Panc1 (cell line): Measurements from ENCODE around the gene EIF1. TPM values are rescaled to one million over a fixed set of nuclear protein-coding genes. Genes with fewer than 3 reads are reported as not detected.

Experiments used
- ATAC-seq: fragments of 200-7000 bp; cut with Tn5 transposase; 2 replicates; pipeline ENCODE4 v1.9.1; 2020; ENCODE audit warnings: mild to moderate bottlenecking, moderate library complexity
- BruUV-seq: library from RNA; stranded (reverse); fragments of 400-500 nt; replicated peaks from 2 replicates; lab custom pipeline; 2021; lab: Mats Ljungman, UMichigan
- CTCF ChIA-PET: fragments of 300-600 bp; sonication (Branson Sonifier 250); formaldehyde crosslinking; loops from one replicate; lab custom pipeline; 2022; ENCODE audit warnings: antibody characterized with exemption; lab: Charles Lee
- POLR2A ChIA-PET: fragments of 300-600 bp; sonication (Branson Sonifier 250); formaldehyde crosslinking; loops from one replicate; lab custom pipeline; 2022; ENCODE audit warnings: antibody characterized with exemption; lab: Charles Lee
- DNase-seq: peaks from one replicate; pipeline ENCODE4 v3.0.0-alpha.2; 2010; ENCODE audit warnings: low read depth, low spot score
- H3K27ac ChIP-seq: 2 replicates; pipeline ENCODE4 v1.5.1; 2011; ENCODE audit warnings: mild to moderate bottlenecking, low read length, inconsistent platforms
- H3K27me3 ChIP-seq: fragments of 200-500 bp; sonication (Bioruptor generic); 2 replicates; pipeline ENCODE4 v1.6.0; 2014; ENCODE audit warnings: low read length, inconsistent platforms; ENCODE audit not compliant: control insufficient read depth, insufficient read depth
- H3K36me3 ChIP-seq: fragments of 200-500 bp; sonication (Bioruptor generic); 2 replicates; pipeline ENCODE4 v1.5.1; 2014; ENCODE audit warnings: inconsistent platforms, mild to moderate bottlenecking, low read length, moderate library complexity; ENCODE audit not compliant: control insufficient read depth, insufficient read depth
- H3K4me1 ChIP-seq: 2 replicates; pipeline ENCODE4 v1.5.1; 2011; ENCODE audit warnings: inconsistent platforms, mild to moderate bottlenecking, low read length, moderate library complexity; ENCODE audit not compliant: control insufficient read depth, insufficient read depth
- H3K4me3 ChIP-seq, 2 experiments: 2 replicates each; pipeline ENCODE4 v1.5.1; 2011 to 2012; ENCODE audit warnings: low read depth in 2 of 2, low read length in 2 of 2, mild to moderate bottlenecking in 2 of 2, inconsistent platforms in 1 of 2, moderate library complexity in 1 of 2
- H3K9me3 ChIP-seq: fragments of 200-500 bp; sonication (Bioruptor generic); 2 replicates; pipeline ENCODE4 v1.5.1; 2014; ENCODE audit warnings: low read depth, mild to moderate bottlenecking, inconsistent platforms, low read length, moderate library complexity; ENCODE audit not compliant: control insufficient read depth, insufficient read depth
- POLR2AphosphoS5 ChIP-seq: IDR thresholded peaks from 2 replicates; pipeline ENCODE4 v1.6.1; 2012; ENCODE audit warnings: mild to moderate bottlenecking, low read depth, low read length, moderate library complexity
- SIN3A ChIP-seq: IDR thresholded peaks from 2 replicates; pipeline ENCODE4 v1.6.1; 2012; ENCODE audit warnings: low read depth, mild to moderate bottlenecking, low read length, moderate library complexity, borderline replicate concordance; ENCODE audit not compliant: insufficient read depth
- TCF7L2 ChIP-seq: IDR thresholded peaks from 2 replicates; pipeline ENCODE4 v1.6.1; 2011; ENCODE audit warnings: mild to moderate bottlenecking, low read depth, low read length, inconsistent platforms
- in situ Hi-C: cut with HindIII; loops from 2 replicates; pipeline ENCODE4 v1.10.0; 2016; ENCODE audit warnings: low sequenced_read_pairs, low pct_unique_long_range_greater_than_20kb
- intact Hi-C: fragments of 100-400 bp; cut with micrococcal nuclease; formaldehyde crosslinking; loops from one replicate; pipeline ENCODE4 v1.10.0; 2022; ENCODE audit not compliant: unreplicated experiment
- total RNA-seq: library from RNA; stranded (reverse); gene quantifications from one replicate; pipeline ENCODE4 v1.2.1, GENCODE V29; 2021; ENCODE audit not compliant: unreplicated experiment
- TF ChIP-seq, protein P1 (sequence below): fragments of 450-650 bp; IDR thresholded peaks from 2 replicates; pipeline ENCODE4 v1.5.1; 2017; ENCODE audit warnings: mild to moderate bottlenecking
- TF ChIP-seq, protein P2 (sequence below), 2 experiments: IDR thresholded peaks; 2 replicates each; pipeline ENCODE4 v1.6.1; 2011 to 2012; ENCODE audit warnings: low read depth in 2 of 2, control low read depth in 1 of 2, low read length in 1 of 2, mild to moderate bottlenecking in 1 of 2, moderate library complexity in 1 of 2; ENCODE audit not compliant: insufficient read depth in 1 of 2

Gene EIF1
- total RNA-seq, 1 experiment from 2014 or later: 747 TPM

DNA sequence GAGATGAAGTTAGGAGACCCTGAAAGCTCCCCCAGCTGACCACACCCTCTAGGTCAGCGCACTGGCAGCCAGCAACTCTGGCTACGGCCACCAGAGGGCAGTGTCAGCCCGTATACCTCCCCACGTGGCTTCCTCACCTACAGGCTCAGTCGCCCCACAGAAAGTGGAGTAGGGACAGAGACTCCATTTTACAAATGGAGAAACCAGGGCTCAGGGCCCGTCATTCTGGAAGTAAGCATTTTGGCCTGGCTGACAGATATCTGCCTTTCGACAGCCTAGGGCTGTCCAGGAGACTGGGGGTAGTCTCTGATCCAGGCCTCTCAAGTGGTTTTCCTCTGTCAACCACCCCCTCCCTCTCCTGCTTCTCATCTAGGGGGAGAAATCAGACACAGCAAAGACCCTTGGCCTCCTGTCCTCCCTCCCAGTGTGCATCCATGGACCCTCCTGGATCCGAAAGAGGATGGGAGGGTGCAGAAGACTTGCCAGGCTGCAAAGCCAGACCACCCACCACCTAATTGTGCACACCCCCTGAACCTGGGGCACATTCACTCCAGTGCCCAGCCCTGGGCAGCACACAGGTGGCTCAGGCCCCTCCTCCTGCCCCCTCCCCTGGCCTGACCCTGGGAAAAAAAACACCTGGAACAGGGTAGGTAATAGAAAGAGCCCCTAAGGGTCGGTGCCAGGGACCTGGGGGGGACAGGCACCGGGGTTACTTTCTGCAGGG lies 49.6 kb downstream of the EIF1 start:
- ATAC-seq (peak; percentile 88), DNase-seq (peak; percentile 69)
- Histone ChIP-seq H3K36me3 (no peaks in the 10 kb centered on the region), H3K4me3 (peak overlapping the region in 1 of 2 experiments; percentile 26; a peak in 1 of 4 replicates), H3K9me3 (no peaks in the 10 kb centered on the region), H3K27ac (peak overlapping the region; percentile 78), H3K4me1 (peaks cover 23% of the 10 kb centered on the region), H3K27me3 (no peaks in the 10 kb centered on the region)
- no TSS peak for BruUV-seq
- no peak for TF ChIP-seq SIN3A
- TF ChIP-seq TCF7L2: no peak
- TF ChIP-seq POLR2AphosphoS5: peak; percentile 43; the same call in 1 of the 2 replicates
- TF ChIP-seq, protein P1, sequence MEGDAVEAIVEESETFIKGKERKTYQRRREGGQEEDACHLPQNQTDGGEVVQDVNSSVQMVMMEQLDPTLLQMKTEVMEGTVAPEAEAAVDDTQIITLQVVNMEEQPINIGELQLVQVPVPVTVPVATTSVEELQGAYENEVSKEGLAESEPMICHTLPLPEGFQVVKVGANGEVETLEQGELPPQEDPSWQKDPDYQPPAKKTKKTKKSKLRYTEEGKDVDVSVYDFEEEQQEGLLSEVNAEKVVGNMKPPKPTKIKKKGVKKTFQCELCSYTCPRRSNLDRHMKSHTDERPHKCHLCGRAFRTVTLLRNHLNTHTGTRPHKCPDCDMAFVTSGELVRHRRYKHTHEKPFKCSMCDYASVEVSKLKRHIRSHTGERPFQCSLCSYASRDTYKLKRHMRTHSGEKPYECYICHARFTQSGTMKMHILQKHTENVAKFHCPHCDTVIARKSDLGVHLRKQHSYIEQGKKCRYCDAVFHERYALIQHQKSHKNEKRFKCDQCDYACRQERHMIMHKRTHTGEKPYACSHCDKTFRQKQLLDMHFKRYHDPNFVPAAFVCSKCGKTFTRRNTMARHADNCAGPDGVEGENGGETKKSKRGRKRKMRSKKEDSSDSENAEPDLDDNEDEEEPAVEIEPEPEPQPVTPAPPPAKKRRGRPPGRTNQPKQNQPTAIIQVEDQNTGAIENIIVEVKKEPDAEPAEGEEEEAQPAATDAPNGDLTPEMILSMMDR: peak; percentile 94
- TF ChIP-seq, protein P2, sequence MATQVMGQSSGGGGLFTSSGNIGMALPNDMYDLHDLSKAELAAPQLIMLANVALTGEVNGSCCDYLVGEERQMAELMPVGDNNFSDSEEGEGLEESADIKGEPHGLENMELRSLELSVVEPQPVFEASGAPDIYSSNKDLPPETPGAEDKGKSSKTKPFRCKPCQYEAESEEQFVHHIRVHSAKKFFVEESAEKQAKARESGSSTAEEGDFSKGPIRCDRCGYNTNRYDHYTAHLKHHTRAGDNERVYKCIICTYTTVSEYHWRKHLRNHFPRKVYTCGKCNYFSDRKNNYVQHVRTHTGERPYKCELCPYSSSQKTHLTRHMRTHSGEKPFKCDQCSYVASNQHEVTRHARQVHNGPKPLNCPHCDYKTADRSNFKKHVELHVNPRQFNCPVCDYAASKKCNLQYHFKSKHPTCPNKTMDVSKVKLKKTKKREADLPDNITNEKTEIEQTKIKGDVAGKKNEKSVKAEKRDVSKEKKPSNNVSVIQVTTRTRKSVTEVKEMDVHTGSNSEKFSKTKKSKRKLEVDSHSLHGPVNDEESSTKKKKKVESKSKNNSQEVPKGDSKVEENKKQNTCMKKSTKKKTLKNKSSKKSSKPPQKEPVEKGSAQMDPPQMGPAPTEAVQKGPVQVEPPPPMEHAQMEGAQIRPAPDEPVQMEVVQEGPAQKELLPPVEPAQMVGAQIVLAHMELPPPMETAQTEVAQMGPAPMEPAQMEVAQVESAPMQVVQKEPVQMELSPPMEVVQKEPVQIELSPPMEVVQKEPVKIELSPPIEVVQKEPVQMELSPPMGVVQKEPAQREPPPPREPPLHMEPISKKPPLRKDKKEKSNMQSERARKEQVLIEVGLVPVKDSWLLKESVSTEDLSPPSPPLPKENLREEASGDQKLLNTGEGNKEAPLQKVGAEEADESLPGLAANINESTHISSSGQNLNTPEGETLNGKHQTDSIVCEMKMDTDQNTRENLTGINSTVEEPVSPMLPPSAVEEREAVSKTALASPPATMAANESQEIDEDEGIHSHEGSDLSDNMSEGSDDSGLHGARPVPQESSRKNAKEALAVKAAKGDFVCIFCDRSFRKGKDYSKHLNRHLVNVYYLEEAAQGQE (IDR thresholded peaks at IDR 0.05; ENCODE audit: insufficient read depth in 1 of 2, low read depth in 2 of 2, low read length in 1 of 2): no peak
- in situ Hi-C loops: no loop called here
- POLR2A ChIA-PET: no interaction called here
- CTCF ChIA-PET: interaction anchor here (0.9 to 1.8 kb wide), 6 partner anchors 47 to 73 kb away, joined by 3 to 12 read pairs (median 5); partner anchors contain the start of gene P3H4
- intact Hi-C loops: loop anchor here (1.0 kb wide), 1 partner anchor 63 kb away; no protein-coding TSS in a partner anchor

DNA sequence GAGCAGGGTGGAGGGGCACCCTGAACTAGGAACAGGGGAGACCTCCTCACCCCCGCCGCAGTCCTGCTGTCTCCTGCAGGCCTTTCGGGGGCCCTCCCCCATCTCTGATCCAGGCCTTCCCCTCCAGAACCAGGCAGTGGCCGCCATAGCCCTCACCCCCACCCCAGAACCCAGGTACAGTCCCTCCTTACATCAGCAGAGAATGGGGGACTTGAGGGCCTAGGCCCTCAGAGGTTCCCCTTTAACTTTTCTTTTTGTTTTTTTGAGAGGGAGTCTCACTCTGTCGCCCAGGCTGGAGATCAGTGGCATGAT lies 50.1 kb downstream of the EIF1 start:
- TF ChIP-seq SIN3A (no peak), POLR2AphosphoS5 (no peak), TCF7L2 (no peak)
- TF ChIP-seq, protein P1: no peak
- TF ChIP-seq, protein P2 (IDR thresholded peaks at IDR 0.05; ENCODE audit: insufficient read depth in 1 of 2, low read depth in 2 of 2, low read length in 1 of 2): no peak
- Histone ChIP-seq H3K9me3 (no peaks in the 10 kb centered on the region), H3K27me3 (no peaks in the 10 kb centered on the region), H3K27ac (peak overlapping the region; percentile 78; the same call in 1 of the 2 replicates), H3K4me3 (no peak overlapping the region), H3K4me1 (peaks cover 23% of the 10 kb centered on the region), H3K36me3 (no peaks in the 10 kb centered on the region)
- CTCF ChIA-PET: no interaction called here
- DNase-seq (no peak), ATAC-seq (no peak)
- intact Hi-C loops: loop anchor here (1.0 kb wide), 1 partner anchor 63 kb away; no protein-coding TSS in a partner anchor
- in situ Hi-C loops: no loop called here
- BruUV-seq: no TSS peak
- POLR2A ChIA-PET: no interaction called here
